ENCODE data around the gene CIC. TPM values are rescaled to one million over a fixed set of nuclear protein-coding genes. Genes with fewer than 3 reads are reported as not detected.

The CIC gene
- polyA plus RNA-seq, 1 donor (not counting 4 experiments of a cell fraction or from before 2014, with no cell fraction given) = 3.1 TPM

DNA sequence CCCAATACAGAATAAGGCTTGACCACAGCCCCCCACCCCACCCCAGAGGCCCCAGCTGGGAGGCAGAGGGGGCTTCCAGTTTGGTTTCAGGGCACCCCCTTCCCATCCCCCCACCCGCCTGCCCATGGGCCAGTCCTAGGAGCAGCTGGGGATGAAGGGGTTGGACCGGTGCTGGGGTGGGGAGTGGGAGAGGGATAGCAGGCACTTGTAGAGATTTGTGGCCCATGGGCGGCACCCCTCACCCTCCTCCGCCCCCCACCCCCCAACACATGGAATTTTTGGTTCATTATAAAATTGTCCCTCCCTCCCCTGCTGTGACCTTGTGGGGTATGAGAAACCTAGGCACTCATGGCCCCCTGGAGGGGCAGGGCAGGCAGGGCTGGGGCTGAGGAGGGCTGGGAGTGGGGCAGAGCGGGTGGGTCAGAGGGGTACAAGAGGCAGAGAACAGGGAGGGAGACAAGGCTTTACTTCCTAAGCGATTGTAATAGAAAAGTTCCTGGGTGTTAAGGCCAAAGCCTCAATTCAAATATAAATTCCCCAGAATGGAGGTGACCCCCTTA lies 21.3 kb upstream of the CIC start:
- FAIRE-seq (no peak), DNase-seq (ENCODE audit: low read depth, low spot score) (no peak)
- dilution Hi-C loops (cut with MboI; ENCODE audit: extremely low pct_ligation_motif_present, low sequenced_read_pairs) = no loop called here
- H4K20me1 ChIP-seq (ENCODE audit: control insufficient read depth, extremely low read depth, insufficient read depth, low read length) = peaks cover 29% of the 10 kb centered on the region
- H3K4me3 ChIP-seq (ENCODE audit: control insufficient read depth in 2 of 3, extremely low read depth in 1 of 3, insufficient read depth in 2 of 3, low read depth in 1 of 3, low read length in 3 of 3) = no peak overlapping the region
- H3K9me1 ChIP-seq (ENCODE audit: control insufficient read depth, extremely low read depth, insufficient read depth, low read length) = no peaks in the 10 kb centered on the region
- H3K79me2 ChIP-seq (ENCODE audit: control insufficient read depth, insufficient read depth, low read length) = peaks cover 41% of the 10 kb centered on the region
- peaks cover 37% of the 10 kb centered on the region for H3K4me1 ChIP-seq (ENCODE audit: control insufficient read depth, extremely low read depth, insufficient read depth, low read length)
- H3K9me3 ChIP-seq (ENCODE audit: control insufficient read depth, low read depth, low read length) = no peaks in the 10 kb centered on the region
- TF ChIP-seq, protein P1, sequence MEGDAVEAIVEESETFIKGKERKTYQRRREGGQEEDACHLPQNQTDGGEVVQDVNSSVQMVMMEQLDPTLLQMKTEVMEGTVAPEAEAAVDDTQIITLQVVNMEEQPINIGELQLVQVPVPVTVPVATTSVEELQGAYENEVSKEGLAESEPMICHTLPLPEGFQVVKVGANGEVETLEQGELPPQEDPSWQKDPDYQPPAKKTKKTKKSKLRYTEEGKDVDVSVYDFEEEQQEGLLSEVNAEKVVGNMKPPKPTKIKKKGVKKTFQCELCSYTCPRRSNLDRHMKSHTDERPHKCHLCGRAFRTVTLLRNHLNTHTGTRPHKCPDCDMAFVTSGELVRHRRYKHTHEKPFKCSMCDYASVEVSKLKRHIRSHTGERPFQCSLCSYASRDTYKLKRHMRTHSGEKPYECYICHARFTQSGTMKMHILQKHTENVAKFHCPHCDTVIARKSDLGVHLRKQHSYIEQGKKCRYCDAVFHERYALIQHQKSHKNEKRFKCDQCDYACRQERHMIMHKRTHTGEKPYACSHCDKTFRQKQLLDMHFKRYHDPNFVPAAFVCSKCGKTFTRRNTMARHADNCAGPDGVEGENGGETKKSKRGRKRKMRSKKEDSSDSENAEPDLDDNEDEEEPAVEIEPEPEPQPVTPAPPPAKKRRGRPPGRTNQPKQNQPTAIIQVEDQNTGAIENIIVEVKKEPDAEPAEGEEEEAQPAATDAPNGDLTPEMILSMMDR (optimal IDR thresholded peaks at IDR 0.05 in 1 of 3, IDR thresholded peaks at IDR 0.05 in 1 of 3, conservative IDR thresholded peaks at IDR 0.05 in 1 of 3; ENCODE audit: extremely low read depth in 1 of 3, insufficient read depth in 2 of 3, low read length in 3 of 3) = no peak
- no peak for TF ChIP-seq EZH2 (IDR thresholded peaks at IDR 0.05; ENCODE audit: low read length)
- no peak overlapping the region for H3K27ac ChIP-seq (ENCODE audit: control insufficient read depth, insufficient read depth, low read length)
- no peak overlapping the region for H2AFZ ChIP-seq (ENCODE audit: control insufficient read depth, low read length)
- no peak overlapping the region for H3K9ac ChIP-seq (ENCODE audit: control insufficient read depth, extremely low read depth, insufficient read depth, low read length)
- H3K36me3 ChIP-seq (ENCODE audit: control insufficient read depth in 2 of 2, extremely low read depth in 1 of 2, insufficient read depth in 2 of 2, low read length in 2 of 2) = peaks cover 17 to 28% of the 10 kb centered on the region in 2 experiments
- H3K27me3 ChIP-seq (ENCODE audit: control insufficient read depth, extremely low read depth, insufficient read depth, low read length) = no peaks in the 10 kb centered on the region
- H3K4me2 ChIP-seq (ENCODE audit: control insufficient read depth, extremely low read depth, insufficient read depth, low read depth, low read length) = no peak overlapping the region

DNA sequence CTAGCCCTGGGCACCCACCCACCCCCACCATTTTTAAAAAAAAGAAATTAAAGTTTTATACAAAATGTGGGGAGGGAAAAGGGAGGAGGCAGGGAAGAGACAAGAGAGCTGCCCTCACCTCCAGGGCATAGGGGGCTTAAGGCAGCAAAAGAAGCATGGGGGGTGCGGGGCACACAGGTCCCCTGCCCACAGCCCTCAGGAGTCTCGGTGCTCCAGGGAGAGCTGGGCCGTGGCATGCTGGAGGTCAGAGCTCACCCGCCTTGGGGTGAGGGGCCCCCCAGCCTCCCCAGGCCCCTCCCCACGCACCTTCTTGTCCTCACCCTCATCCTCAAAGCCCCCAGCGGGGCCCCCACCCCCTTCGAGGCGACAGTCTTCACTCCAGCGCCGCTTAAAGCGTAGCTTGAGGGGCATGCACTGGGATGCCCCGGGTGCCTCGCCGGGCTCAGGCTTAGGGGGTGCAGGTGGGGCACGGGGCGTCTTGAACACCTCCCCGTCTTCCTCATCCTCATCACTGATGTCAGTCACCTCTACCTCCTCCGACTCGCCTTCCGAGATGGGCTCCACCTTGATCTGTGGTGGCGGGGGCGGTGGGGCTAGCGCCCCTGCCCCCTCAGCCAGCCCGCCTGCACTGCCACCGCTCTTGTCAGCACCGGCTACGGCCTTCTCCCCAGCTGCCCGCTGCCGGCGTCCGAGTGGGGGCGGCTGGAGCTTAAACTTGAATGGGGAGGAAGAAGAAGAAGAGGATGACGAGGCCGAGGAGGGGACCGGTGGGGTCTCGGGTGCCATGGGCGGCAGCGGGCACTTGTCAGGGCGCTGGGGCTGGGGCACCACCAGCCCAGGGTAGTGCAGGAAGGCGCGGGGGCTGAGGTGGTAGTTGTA lies 20.5 kb upstream of the CIC start:
- TF ChIP-seq, protein P1 (optimal IDR thresholded peaks at IDR 0.05 in 1 of 3, IDR thresholded peaks at IDR 0.05 in 1 of 3, conservative IDR thresholded peaks at IDR 0.05 in 1 of 3; ENCODE audit: extremely low read depth in 1 of 3, insufficient read depth in 2 of 3, low read length in 3 of 3) = no peak
- TF ChIP-seq EZH2 (IDR thresholded peaks at IDR 0.05; ENCODE audit: low read length) = no peak
- Histone ChIP-seq H3K9ac (ENCODE audit: control insufficient read depth, extremely low read depth, insufficient read depth, low read length) (no peak overlapping the region), H3K79me2 (ENCODE audit: control insufficient read depth, insufficient read depth, low read length) (peaks cover 49% of the 10 kb centered on the region), H3K4me1 (ENCODE audit: control insufficient read depth, extremely low read depth, insufficient read depth, low read length) (peaks cover 40% of the 10 kb centered on the region), H3K4me3 (ENCODE audit: control insufficient read depth in 2 of 3, extremely low read depth in 1 of 3, insufficient read depth in 2 of 3, low read depth in 1 of 3, low read length in 3 of 3) (no peak overlapping the region), H2AFZ (ENCODE audit: control insufficient read depth, low read length) (no peak overlapping the region), H3K36me3 (ENCODE audit: control insufficient read depth in 2 of 2, extremely low read depth in 1 of 2, insufficient read depth in 2 of 2, low read length in 2 of 2) (peaks cover 18 to 28% of the 10 kb centered on the region in 2 experiments), H3K9me1 (ENCODE audit: control insufficient read depth, extremely low read depth, insufficient read depth, low read length) (no peaks in the 10 kb centered on the region), H3K27me3 (ENCODE audit: control insufficient read depth, extremely low read depth, insufficient read depth, low read length) (no peaks in the 10 kb centered on the region), H3K4me2 (ENCODE audit: control insufficient read depth, extremely low read depth, insufficient read depth, low read depth, low read length) (no peak overlapping the region), H4K20me1 (ENCODE audit: control insufficient read depth, extremely low read depth, insufficient read depth, low read length) (peaks cover 29% of the 10 kb centered on the region), H3K27ac (ENCODE audit: control insufficient read depth, insufficient read depth, low read length) (no peak overlapping the region), H3K9me3 (ENCODE audit: control insufficient read depth, low read depth, low read length) (no peaks in the 10 kb centered on the region)
- dilution Hi-C loops (cut with MboI; ENCODE audit: extremely low pct_ligation_motif_present, low sequenced_read_pairs) = no loop called here
- FAIRE-seq (no peak), DNase-seq (ENCODE audit: low read depth, low spot score) (no peak)
